ENCODE data around the gene FOCAD.
A peak's percentile ranks its signal among the peaks of the same experiment; 100 is the strongest.
"Not testable (repeated sequence)": the region's sequence is repeated elsewhere in the genome, so short reads cannot be mapped to it uniquely, and the experiment has no call there.

FOCAD gene

GRCh38 chr9:20684035-20684874 is at the start of gene FOCAD:
TSS of gene FOCAD (plus strand) at chr9:20684259. CDS start at chr9:20715354, 31,095 bp downstream.
- DNase-seq (ENCODE audit: low spot score) = peak; percentile 82

GRCh38 chr9:20634895-20635294 is 49.2 kb upstream of the FOCAD start:
- no peak for DNase-seq (ENCODE audit: low spot score)

DNA sequence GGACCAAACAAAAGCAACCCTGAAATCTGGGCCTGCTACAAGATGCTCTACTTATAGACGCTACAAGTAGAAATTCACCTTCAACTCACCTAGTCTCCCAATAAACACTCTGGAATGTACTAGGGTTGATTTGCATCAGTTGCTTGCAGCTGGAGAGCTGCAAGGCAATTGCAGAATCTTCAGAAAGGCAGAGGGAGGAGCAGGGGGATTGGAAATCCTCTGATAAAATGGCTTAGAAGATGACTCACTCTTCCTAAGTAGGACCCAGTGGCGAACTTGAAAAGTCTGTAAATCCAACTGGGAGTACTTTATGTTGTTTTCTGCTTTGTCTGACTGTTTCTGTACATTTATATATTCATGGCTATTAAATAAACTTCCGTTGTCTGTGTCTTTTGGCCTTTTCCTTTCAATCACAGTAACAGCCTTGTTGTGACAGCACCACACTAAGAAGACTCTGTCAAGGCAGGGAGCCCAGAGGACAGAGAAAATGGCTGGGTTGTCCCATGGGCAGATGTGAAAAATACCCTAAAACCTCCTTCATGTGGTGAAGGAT is 47.1 kb upstream of the FOCAD start:
- peak; percentile 25 for DNase-seq (ENCODE audit: low spot score)

GRCh38 chr9:20640331-20641187 is 43.5 kb upstream of the FOCAD start:
- DNase-seq (ENCODE audit: low spot score) = peak; percentile 66

- no peak for DNase-seq (ENCODE audit: low spot score)
Observed at GRCh38 chr9:20642045-20642444, 42.0 kb upstream of the FOCAD start.

DNA sequence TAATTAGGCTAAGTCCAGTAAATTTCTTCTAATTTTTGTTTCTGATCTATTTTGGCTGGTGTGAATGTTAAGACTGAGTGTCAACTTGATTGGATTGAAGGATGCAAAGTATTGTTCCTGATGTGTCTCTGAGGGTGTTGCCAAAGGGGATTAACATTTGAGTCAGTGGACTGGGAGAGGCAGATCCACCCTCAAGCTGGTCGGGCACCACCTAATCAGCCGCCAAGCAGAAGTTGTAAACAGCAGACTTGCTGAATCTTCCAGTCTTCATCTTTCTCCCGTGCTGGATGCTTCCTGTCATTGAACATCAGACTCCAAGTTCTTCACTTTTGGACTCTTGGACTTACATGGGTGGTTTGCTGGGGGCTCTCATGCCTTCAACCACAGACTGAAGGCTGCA is 40.4 kb upstream of the FOCAD start:
- DNase-seq (ENCODE audit: low spot score) = no peak

- DNase-seq (ENCODE audit: low spot score) = no peak
Observed at GRCh38 chr9:20646656-20647055, 37.4 kb upstream of the FOCAD start.

DNA sequence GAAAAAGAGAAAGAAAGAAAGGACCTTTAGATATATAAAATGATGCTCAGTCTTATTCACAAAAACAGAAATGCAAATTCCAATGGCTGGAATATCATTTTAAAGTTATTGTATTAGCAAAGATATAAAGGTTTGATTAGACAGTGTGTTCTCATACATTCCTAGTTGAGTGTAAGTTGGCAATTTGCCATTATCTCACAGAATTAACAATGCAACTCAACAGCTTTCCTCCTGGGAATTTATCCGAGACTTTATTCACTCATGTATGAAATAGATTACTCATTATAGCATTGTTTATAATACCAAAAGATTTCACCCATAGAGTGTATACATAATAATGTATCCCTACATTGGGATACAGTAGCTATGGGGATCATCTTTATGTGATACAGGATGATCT is 34.7 kb upstream of the FOCAD start:
- no peak for DNase-seq (ENCODE audit: low spot score)

DNA sequence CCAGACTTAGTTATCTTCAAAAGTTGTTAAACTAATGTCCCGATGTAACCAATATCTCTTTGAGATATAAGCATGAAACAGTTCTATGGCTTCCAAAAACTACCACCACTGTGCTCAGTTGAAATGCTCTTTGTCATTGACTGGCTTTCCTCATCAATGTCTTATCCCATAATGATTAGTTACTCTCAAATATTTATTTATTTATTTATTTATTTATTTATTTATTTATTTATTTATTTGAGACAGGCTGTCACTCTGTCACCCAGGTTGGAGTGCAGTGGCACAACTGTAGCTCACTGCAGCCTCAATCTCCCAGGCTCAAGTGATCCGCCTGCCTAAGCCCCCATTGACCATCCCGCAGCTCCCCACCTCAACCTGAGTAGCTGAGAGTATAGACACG is 33.7 kb upstream of the FOCAD start:
- no peak for DNase-seq (ENCODE audit: low spot score)

DNA sequence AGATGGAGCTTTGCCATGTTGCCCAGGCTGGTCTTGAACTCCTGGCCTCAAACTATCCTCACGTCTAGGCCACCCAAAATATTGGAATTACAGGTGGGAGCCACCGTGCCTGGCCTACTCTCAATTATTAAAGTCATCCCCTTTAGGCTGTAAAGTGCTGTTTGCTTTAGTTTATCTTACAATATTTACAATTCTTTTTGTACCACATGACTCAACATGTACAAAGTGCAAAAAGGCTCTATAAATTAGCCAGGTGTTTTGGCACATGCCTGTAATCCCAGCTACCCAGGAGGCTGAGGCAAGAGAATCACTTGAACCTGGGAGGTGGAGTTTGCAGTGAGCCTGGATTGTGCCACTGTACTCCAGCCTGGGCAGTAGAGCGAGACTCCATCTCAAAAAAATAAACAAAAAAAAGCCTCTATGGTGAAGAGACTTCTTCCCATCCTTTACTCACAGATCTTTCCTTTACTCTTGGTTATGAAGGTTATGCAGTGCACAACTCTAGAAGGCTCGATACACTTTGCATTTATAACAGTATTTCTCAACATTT is 33.2 kb upstream of the FOCAD start:
- DNase-seq (ENCODE audit: low spot score) = no peak

GRCh38 chr9:20651939-20652338 is 32.1 kb upstream of the FOCAD start:
- no peak for DNase-seq (ENCODE audit: low spot score)

DNA sequence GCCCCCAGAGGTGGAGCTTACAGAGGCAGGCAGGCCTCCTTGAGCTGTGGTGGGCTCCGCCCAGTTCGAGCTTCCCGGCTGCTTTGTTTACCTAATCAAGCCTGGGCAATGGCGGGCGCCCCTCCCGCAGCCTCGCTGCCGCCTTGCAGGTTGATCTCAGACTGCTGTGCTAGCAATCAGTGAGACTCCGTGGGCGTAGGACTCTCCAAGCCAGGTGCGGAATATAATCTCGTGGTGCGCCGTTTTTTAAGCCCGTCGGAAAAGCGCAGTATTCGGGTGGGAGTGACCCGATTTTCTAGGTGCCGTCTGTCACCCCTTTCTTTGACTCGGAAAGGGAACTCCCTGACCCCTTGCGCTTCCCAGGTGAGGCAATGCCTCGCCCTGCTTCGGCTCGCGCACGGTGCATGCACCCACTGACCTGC is 25.8 kb upstream of the FOCAD start:
- DNase-seq (ENCODE audit: low spot score) = not testable (repeated sequence)

DNA sequence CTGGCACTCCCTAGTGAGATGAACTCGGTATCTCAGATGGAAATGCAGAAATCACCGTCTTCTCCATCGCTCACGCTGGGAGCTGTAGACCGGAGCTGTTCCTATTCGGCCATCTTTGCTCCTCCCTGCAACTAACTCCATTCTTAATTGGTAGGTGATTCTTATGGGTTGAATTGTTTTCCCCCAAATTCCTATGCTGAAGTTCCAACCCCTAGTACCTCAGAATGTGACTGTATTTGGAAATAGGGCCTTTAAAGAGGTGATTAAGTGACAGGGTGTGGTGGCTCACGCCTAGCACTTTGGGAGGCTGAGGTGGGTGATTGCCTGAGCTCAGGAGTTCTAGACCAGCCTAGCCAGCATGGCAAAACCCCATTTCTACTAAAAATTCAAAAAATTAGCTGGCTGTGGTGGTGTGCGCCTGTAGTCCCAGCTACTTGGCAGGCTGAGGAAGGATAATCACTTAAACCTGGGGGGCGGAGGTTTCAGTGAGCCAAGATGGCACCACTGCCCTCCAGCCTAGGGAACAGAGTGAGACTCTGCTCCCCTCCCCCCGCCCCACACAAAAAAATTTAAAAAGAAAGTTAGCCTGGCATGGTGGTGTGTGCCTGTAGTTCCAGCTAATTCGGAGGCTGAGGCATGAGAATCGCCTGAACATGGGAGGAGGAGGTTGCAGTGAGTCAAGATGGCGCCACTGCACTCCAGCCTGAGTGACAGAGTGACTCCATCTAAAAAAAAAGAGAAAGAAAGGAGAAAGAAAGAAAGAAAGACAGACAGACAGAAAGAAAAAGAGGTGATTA is 25.2 kb upstream of the FOCAD start:
- no peak for DNase-seq (ENCODE audit: low spot score)

DNA sequence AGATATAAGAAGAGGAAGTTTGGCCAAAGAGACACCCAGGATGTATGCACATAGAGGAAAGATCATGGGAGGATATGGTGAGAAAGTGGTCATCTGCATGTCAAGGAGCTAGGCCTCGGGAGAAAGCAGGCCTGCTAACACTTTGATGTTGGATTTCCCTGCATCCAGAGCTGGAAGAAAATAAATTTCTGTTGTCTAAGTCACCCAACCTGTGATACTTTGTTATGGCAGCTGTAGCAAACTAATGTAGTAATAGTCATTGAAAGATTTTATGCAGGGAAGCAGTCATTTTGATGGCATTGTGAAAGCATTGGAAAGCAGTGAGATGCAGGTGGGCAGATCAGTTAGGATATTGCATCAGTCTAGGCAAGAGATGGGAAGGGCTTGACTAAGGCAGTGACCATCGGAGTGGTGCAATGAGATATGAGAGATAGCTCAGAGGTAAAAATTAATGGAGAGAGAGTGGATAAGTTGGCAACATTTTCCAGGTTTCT is 24.5 kb upstream of the FOCAD start:
- DNase-seq (ENCODE audit: low spot score) = no peak

- DNase-seq (ENCODE audit: low spot score) = no peak
Observed at GRCh38 chr9:20662156-20662555, 21.9 kb upstream of the FOCAD start.

GRCh38 chr9:20663133-20663532 is 20.9 kb upstream of the FOCAD start:
- DNase-seq (ENCODE audit: low spot score) = no peak

DNA sequence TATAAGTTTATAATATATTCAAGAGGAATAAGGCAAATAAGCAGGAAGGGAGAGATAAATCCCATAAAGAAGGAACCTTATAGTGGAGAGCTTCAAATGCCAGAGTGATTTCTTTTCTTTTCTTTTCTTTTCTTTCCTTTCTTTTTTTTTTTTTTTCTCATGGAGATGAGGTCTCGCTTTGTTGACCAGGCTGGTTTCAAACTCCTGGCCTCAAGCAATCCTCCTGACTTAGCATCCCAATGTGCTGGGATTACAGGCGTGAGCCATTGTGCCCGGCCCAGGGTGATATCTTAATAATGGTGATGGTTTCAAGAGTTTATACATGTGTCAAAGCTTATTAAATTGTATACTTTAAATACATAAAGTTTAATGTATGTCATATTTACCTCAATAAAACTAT is 19.6 kb upstream of the FOCAD start:
- DNase-seq (ENCODE audit: low spot score) = no peak

- DNase-seq (ENCODE audit: low spot score) = no peak
Observed at GRCh38 chr9:20670395-20670794, 13.7 kb upstream of the FOCAD start.

DNA sequence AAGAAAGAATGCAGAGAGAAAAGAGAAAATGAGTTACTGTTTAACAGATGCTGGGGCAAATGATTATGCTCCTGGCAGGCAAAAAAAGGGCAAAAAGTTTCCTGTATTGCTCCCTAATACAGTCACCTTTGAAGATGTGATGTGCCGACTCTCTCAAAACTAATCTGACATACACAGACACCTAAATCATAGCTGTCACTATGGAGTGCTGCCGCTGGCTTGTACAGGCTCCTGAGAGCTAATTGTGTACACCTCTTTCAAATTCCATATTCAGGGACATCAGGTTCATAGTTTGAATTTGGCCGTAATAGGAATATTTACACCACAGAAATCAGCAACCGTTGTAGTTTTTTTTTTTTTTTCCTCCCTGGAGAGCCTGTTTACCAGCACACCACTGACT is 12.4 kb upstream of the FOCAD start:
- no peak for DNase-seq (ENCODE audit: low spot score)

DNA sequence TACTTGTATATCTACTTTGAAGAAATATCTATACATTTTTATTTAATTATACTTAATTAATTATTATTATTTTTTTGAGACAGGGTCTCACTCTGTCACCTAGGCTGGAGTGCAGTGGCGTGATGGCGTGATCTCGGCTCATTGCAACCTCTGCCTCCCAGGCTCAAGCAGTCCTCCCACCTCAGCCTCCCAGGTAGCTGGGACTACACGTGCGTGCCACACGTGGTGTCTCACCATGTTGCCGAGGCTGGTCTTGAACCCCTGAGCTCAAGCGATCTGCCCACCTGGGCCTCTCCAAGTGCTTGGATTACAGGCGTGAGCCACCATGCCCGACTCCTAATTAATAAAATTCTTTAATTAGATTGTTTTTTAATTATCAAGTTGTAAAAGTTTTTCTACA is 10.5 kb upstream of the FOCAD start:
- DNase-seq (ENCODE audit: low spot score) = not testable (repeated sequence)

GRCh38 chr9:20681467-20681866 is 2.6 kb upstream of the FOCAD start:
- DNase-seq (ENCODE audit: low spot score) = no peak

Data from COLO829 (cell line).